Fibroblast of gingiva (primary cell): ENCODE measurements around the gene CGB8.
A peak's percentile ranks its signal among the peaks of the same experiment; 100 is the strongest.
"Not testable (repeated sequence)": the region's sequence is repeated elsewhere in the genome, so short reads cannot be mapped to it uniquely, and the experiment has no call there.

Experiments used
- DNase-seq: peaks from one replicate; pipeline ENCODE4 v3.0.0-alpha.2; 2011; ENCODE audit warnings: low read depth

Gene CGB8

GRCh38 chr19:49064768-49065611 lies 16.1 kb upstream of the CGB8 start, which contains the start of gene NTF4:
Gene NTF4 (minus strand): TSS chr19:49064818. CDS start chr19:49061997, 2,821 bp downstream.
- no peak for DNase-seq

DNA sequence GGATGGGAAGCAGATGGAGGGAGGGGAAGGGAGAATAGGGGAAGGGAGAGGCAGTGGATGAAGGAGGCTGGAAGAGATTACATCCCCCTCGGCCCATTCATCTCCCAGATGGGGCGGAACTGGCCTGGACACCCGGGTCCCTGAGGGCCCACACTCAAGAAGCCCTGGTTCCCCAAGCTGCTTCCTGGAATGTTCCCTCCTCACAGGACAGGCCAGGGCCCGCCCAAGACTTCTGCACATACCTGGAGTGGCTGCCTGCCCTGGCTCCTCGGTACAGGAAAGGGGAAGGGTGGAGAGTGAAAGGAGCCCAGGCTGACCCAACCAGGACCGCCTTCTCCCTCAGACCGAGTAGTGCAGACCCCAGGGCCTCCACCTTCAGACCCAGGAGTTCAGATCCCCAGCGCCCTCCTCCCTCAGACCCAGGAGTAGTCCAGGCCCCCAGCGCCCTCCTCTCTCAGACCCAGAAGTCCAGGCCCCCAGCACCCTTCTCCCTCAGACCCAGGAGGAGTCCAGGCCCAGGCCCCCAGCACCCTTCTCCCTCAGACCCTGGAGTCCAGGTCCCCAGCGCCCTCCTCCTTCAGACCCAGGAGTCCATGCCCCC lies 15.2 kb upstream of the CGB8 start:
- no peak for DNase-seq

GRCh38 chr19:49061445-49061844 lies 12.5 kb upstream of the CGB8 start:
- DNase-seq = no peak

DNA sequence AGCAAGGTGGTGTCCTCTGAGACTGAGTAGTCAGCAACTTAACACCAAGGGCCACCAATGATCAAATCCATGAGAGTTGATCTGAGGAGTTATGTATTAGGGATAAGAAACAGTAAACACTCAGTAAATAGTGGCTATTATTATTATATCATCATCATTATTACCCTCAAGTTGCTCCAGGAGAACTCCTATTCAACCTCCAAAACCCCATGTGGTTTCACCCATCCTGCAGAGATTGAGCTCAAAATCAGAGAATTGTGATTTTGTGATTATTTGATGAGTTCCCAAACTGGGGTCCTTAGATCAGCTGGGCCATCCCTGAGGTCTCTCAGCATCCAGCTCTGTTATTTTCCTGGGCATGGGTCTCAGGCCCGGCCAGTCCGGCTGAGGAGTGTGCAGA lies 12.1 kb upstream of the CGB8 start:
- DNase-seq = no peak

DNA sequence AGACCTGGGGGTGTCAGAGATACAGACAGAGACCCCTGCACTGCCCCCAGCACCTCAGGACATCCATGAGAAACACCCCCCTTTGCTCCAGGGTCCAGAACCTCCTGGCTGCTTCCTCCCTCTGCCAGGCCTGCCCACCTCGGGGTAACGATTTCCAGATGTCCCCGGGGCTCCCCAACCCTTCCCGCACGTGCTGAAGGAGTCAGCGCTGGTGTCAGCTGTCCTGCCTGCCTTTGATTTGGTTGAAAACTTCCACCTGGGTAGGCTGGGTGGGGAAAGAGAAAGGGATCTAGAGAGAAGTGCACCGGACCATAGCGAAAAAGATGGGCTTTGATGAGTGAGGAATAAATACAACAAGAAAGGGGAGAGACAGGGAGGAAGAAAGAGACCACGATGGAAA lies 10.1 kb upstream of the CGB8 start:
- DNase-seq = no peak

DNA sequence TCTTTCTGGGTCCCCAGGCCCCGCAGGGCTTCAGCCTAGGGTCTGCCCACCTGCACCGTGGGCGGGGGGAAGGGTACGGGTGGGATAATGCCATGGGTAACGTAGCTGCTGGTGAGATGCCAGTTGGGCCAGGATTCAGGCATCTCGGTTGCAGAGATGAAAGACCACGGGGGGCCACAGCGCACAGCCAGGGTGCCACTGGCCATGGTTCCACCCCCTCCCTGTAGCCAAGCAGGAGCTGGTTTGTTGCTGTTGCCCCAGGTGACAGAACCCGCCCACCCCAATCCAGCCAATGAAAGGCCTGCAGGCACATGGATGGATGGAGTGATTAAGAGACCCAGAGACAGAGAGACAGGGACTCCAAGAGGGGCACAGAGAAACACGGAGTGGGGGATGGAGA lies 9.7 kb upstream of the CGB8 start:
- no peak for DNase-seq

- DNase-seq = peak; percentile 17
Measured at GRCh38 chr19:49057636-49058234, 8.8 kb upstream of the CGB8 start, which contains the start of gene CGB7. Gene CGB7 (minus strand): TSS chr19:49057749. CDS start chr19:49055375, 2,374 bp downstream.

DNA sequence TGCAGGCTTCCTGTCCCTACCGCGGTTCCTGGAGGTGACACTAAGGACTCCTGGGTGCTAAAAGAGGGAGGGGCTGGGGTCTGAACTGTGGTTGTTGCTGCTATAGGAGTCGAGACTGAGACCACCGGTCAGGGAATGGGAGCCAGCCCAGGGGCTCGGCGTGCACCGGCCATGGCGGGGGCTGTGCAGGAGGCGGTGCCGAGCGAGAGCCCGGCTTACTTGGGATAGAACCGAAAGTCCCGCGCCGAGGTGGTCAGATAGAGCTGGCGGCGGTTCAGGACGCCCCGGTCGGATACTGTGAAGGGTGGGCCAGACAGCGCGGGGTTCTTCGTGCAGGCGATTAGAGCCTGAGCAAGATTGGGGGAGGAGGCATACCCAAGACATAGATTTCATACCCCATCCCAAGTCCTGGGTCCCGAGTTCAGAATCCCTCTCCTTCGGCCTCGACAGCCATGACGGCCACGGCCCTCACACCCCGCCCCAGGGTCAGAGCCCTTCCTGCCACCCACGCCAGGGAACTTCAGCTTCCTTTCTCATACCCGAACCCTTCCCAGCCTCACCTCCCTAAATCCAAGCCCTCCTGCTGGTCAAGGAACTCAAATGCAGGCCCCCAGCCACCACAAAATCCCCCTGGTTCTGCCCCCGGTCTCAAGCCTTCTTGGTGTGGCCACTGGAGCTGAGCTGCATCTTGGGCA lies 8.1 kb upstream of the CGB8 start:
- not testable (repeated sequence) for DNase-seq

DNA sequence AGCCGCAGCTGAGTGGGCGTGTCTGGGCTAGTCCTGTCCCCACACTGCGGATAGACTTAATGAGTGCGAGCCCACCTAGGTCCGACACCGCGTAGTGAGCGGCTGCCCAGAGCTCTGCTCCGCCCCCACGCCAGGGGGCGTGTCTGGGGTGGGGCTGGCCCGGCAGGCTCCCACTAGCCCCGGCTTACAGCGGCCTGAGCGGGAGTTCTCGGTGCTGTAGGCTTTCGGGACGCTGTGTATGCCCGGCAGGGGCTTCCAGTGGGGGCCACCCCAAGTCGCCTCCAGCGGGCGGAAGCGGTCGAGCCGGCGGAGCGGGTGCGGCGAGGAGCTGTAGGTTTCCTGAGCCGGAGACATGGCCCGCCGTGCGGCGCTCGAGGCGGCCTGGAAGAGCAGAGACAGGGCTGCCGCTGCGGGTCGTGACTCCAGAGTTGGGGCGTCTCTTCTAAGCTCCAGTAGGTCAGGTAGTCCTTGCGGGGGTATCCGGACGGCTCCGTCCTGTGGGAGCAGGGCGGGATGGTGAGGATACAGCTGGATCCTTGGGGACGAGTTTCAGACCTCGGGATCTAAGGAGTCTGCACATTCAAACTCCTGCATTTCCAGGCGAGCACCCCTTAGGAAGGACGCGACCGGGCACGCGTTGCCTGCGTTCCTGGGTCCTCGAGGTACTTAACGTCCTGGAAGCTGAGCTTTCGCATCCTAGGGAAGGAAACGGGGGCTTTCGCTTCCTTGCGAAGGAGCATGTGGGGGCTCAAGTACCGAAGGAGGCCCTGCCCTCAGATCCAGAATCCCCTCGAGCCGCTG lies 7.4 kb upstream of the CGB8 start:
- peak; percentile 6 for DNase-seq

- not testable (repeated sequence) for DNase-seq
Measured at GRCh38 chr19:49050376-49051033, 1.6 kb upstream of the CGB8 start.

DNA sequence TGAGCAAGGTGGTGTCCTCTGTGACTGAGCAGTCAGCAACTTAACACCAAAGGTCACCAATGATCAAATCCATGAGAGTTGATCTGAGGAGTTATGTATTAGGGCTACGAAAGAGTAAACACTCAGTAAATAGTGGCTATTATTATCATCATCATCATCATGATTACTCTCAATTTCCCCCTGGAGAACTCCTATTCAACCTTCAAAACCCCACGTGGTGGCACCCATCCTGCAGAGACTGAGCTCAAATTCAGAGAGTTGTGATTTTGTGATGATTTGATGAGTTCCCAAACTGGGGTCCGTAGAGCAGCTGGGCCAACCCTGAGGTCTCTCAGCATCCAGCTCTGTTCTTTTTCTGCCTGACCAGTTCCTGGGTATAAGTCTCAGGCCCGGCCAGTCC lies 923 bp upstream of the CGB8 start:
- DNase-seq = not testable (repeated sequence)

- DNase-seq = not testable (repeated sequence)
Measured at GRCh38 chr19:49043548-49043947, 5.4 kb downstream of the CGB8 start, which contains the start of gene CGB5. Gene CGB5 (plus strand): TSS chr19:49043848. CDS start chr19:49044210, 362 bp downstream.

- DNase-seq = not testable (repeated sequence)
Measured at GRCh38 chr19:49042666-49043065, 6.2 kb downstream of the CGB8 start.

GRCh38 chr19:49042177-49042576 lies 6.7 kb downstream of the CGB8 start:
- DNase-seq = no peak

GRCh38 chr19:49039736-49040135 lies 9.2 kb downstream of the CGB8 start:
- not testable (repeated sequence) for DNase-seq

DNA sequence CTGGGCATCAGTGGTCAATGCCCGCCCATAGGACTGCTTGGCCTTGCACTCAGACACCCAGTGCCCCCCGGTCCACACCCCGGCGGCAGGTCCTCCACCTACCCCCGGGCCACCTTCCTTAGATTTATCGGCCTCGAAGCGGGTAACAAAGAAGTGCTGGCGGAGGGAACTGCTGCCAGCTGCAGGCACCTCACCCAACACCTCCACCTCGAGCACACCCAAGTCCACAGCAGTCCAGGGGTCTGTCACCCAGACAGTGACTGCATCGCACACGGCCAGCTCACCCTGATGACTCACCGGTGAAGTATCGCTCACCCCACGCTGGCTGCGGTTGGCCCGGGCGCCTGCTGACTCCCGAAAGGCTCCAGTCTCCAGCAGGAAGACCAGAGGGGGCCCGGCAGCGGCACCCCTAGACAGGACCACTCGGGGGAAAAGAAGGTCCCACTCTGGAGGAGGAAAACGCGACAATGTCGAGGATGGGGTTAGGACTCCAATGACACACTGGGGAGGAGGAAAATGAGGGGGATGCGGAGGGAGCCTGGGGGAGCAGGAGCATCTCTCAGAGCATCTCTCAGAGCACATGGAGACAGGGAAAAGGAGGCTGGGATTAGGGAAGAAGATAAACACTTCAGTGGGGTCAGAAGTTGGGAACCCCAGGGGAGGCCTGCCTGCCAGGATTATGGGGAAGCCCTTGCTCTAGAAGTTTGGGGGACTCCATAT lies 10.2 kb downstream of the CGB8 start:
- not testable (repeated sequence) for DNase-seq

DNA sequence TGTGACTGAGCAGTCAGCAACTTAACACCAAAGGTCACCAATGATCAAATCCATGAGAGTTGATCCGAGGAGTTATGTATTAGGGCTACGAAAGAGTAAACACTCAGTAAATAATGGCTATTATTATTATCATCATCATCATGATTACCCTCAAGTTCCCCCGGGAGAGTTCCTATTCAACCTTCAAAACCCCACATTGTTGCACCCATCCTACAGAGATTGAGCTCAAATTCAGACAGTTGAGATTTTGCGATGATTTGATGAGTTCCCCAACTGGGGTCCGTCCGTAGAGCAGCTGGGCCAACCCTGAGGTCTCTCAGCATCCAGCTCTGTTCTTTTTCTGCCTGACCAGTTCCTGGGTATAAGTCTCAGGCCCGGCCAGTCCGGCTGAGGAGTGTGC lies 10.8 kb downstream of the CGB8 start:
- not testable (repeated sequence) for DNase-seq

DNA sequence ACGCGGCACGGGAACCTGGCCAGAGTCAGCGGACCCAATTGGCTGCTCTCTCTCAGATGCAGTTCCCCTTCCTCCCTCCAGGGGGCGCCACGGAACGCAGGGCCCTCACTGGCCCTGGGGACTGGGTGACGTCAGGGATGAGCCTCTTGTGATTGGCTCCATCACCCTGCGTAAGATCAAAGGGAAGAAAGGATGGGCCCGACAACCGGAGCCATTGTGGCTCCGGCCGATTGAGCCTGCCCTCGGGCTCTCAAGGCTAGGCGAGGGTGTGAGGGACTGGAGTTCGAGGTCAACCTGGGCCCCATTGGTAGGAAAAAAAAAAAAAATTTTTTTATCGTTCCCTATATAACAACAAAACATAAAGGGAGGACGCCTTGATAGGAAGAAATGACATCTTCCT lies 12.1 kb downstream of the CGB8 start, which contains the start of gene CGB1:
CGB1 (minus strand) TSS at position 81 of the 400 bp plus-strand sequence. CDS start 184 bp downstream, outside the sequence.
- DNase-seq = not testable (repeated sequence)

GRCh38 chr19:49031642-49032301 lies 17.1 kb downstream of the CGB8 start, which contains the start of gene CGB2:
Gene CGB2 (plus strand): TSS chr19:49031890. CDS start chr19:49032096, 206 bp downstream.
- DNase-seq = not testable (repeated sequence)
